RWPE1 (cell line): Measurements from ENCODE around the gene DTNB.

Source experiments
- CTCF ChIA-PET: fragments of 350-600 bp; sonication (Branson Sonifier 250); formaldehyde crosslinking; extraction: SDS; loops from one replicate; lab custom pipeline; 2021; lab: Yijun Ruan, JAX
- POLR2A ChIA-PET: fragments of 400-600 bp; formaldehyde crosslinking; extraction: SDS; loops from one replicate; lab custom pipeline; 2020; ENCODE audit warnings: antibody characterized with exemption; ENCODE audit not compliant: low non-redundant PET; lab: Yijun Ruan, JAX
- DNase-seq: peaks from one replicate; pipeline ENCODE4 v3.0.0; 2012; ENCODE audit warnings: low spot score
- H3K27ac ChIP-seq: fragments of 450-650 bp; 2 replicates; pipeline ENCODE4 v1.5.1; 2017
- TF ChIP-seq, protein P1 (sequence below): fragments of 450-650 bp; conservative IDR thresholded peaks from 2 replicates; pipeline ENCODE4 v1.5.1; 2017; ENCODE audit warnings: low read depth, mild to moderate bottlenecking

DTNB gene

DNA sequence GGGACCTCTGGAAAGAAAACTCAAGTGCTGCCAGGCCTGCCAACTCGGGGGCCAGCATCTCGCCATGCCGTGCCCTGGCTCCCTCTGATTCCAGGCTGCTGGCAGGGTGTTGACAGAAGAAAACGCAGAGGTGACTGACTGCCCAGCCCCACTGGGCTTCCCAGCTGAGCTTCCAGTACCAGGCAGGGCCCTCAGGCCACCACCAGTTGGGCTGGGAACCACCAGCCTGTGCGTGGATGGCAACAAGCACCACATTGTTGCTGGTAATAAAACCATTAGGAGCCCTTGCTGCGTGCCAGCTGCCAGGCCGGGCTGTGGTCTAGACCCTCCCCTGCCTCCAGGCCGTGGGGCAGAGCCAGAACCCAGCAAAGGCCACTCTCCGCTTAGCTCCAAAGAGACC lies 340.8 kb downstream of the DTNB start:
- CTCF ChIA-PET: interaction anchor here (1.2 kb wide), 1 partner anchor 103 kb away, joined by 7 read pairs; no protein-coding TSS in a partner anchor

DNA sequence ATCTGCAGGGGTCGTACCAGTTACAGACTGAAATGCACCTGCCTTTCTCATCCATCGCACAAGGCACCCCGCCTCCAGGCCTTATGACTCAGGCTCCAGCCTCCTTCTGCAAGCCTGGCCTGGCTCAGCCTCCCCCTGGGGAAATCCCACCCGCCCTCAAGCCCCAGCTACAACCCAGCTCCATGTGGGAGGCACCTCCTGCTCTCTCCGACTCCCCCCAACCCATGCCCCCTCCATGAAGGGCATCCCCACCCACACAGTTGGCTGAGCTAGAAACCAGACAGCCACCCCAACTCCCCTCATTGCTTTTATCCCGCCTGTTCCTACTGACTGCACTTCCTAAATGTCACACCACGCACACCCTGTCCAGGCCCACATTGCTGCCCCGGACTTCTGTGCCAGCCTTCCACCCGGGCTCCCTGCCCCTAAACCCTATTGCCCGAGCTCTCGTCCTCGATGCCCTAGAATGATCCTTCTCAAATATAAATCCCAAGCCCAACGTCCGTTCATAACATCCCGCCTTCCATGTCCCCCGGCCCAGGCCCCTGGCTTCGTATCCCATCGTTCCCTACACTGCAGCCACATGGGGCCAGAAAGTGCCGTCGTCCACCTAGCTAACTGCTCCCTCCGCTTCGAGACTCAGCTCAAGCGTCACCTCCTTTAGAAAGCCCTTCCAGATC lies 341.6 kb downstream of the DTNB start:
- ChIA-PET POLR2A (interaction anchor here (0.6 kb wide), 1 partner anchor 115 kb away, joined by 4 read pairs; no protein-coding TSS in a partner anchor), CTCF (no interaction called here)
- TF ChIP-seq, protein P1, sequence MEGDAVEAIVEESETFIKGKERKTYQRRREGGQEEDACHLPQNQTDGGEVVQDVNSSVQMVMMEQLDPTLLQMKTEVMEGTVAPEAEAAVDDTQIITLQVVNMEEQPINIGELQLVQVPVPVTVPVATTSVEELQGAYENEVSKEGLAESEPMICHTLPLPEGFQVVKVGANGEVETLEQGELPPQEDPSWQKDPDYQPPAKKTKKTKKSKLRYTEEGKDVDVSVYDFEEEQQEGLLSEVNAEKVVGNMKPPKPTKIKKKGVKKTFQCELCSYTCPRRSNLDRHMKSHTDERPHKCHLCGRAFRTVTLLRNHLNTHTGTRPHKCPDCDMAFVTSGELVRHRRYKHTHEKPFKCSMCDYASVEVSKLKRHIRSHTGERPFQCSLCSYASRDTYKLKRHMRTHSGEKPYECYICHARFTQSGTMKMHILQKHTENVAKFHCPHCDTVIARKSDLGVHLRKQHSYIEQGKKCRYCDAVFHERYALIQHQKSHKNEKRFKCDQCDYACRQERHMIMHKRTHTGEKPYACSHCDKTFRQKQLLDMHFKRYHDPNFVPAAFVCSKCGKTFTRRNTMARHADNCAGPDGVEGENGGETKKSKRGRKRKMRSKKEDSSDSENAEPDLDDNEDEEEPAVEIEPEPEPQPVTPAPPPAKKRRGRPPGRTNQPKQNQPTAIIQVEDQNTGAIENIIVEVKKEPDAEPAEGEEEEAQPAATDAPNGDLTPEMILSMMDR: no peak
- DNase-seq: no peak
- H3K27ac ChIP-seq: no peak overlapping the region

More for the DNA sequence above, 340.8 kb downstream of the DTNB start:
- TF ChIP-seq, protein P1: no peak
- H3K27ac ChIP-seq: no peak overlapping the region
- no peak for DNase-seq
- POLR2A ChIA-PET: no interaction called here

DNA sequence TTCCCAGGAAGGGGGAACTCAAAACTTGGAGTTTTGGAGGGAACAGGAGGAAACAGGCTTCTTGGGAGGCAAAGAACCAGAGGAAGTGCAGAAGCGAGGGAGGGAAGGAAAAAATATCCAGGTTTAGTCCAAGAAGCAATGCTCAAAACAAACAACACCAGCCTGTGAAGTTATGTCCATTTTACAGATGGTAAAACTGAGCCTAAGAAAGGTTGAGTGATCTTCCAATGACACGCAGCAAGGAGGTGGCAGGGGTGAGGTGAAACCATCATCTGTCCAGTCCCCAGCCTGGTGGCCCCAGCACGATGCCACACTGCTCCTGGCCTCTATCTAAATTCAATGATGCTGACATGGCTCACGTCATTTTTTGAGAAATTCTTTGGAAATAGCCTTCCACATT lies 342.4 kb downstream of the DTNB start:
- POLR2A ChIA-PET: no interaction called here

DNA sequence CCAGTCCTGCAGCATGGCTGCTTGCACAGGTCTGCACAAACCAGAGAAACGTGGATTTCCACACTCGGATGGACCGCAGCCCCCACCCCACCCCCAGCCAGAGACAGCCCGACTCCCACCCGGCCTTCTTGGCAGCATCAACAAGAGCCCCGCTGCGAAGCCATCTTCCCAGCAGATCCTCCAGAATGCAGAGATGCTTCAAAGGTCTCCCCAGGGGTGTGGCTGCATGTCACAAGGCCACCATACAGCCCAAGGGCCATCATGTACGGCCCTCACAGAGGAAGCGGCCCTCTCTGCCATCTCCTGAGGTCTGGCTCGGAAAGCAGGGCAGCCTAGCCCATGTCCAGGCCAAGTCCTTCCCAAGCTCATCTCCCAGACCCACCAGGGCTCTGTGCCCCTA lies 343.1 kb downstream of the DTNB start:
- no peak for DNase-seq
- CTCF ChIA-PET: no interaction called here
- TF ChIP-seq, protein P1: no peak
- no peak overlapping the region for H3K27ac ChIP-seq
- POLR2A ChIA-PET: no interaction called here

More for the DNA sequence above, 342.4 kb downstream of the DTNB start:
- DNase-seq: no peak
- H3K27ac ChIP-seq: no peak overlapping the region
- TF ChIP-seq, protein P1: no peak
- CTCF ChIA-PET: interaction anchor here (0.6 kb wide), 1 partner anchor 153 kb away, joined by 3 read pairs; no protein-coding TSS in a partner anchor

DNA sequence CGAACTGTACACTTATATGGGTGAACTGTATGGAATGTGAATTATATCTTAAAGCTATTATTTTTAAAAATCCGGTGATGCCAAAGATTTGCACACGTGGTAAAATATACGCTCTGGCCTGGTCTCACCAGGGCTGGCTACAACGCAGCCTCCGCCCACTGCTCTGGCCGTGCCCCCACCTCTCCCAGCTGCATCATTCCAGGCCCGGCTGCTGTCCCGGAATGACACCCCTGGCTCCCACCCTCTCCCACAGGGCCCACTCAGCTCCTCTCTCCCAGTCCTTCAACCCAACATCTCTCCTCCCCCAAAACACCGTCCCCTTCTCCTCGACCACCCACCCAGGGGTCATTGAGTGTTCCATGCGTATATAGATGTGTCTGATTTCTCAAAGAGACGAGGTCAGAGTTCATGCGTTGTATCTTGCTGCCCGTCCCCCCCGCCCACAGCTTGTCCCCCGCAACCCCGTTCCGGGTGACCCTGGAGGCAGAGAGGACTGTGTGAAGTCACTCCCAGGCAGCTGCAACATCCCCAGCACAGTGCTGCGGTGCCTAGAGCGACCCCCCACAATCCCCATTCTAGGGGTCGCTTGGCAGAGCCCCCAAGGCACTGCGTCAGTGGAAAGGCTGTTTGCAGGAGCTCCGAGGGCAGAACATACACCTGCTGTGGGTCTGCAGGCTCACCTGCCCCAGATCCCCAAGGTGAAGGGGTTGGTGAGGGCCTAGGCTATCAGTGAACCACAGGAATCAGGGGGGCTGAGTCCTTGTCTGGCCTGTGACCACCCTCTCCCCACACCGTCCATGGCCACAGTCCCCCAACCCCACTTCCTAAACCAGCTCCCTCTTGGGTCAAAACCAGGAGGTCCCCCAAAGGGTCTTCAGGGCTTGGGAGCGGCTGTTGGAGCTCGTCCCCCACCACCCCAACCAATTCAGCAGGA lies 345.0 kb downstream of the DTNB start:
- no peak for DNase-seq
- TF ChIP-seq, protein P1: no peak
- POLR2A ChIA-PET: interaction anchor here (0.5 kb wide), 1 partner anchor 31 kb away, joined by 5 read pairs; no protein-coding TSS in a partner anchor
- CTCF ChIA-PET: interaction anchor here (0.6 to 1.7 kb wide), 3 partner anchors 14 to 43 kb away, joined by 3 to 6 read pairs (median 4); no protein-coding TSS in a partner anchor
- H3K27ac ChIP-seq: no peak overlapping the region
